ENCODE results near the gene CLEC4F.

CLEC4F gene

DNA sequence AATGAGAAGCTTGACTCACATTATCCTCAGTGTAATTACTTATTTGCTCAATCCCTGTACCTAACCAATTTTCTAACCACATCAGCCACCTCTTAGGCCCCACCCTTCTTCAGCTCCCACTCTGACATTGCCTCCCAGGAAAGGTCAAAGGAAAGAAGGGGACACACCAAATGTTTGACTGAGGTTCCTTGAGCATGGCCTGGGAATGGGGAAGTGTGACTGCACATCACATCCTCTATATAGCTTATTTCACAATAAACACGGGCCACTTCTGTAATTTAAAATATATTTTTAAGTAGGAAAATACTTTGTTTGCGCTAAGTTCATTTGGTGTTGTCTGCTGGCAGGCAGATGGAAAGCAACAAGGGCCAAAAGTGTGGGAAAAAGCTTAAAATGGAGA is 26.9 kb downstream of the CLEC4F start:
- DNase-seq (ENCODE audit: low spot score) = no peak
- no peak for TF ChIP-seq CTCF (IDR thresholded peaks at IDR 0.05; ENCODE audit: extremely low read depth, insufficient read depth, missing control alignments)
- in situ Hi-C loops (cut with MboI; ENCODE audit: low pct_unique_long_range_greater_than_20kb, low sequenced_read_pairs, unreplicated experiment) = no loop called here

GRCh38 chr2:70790136-70790828 is 30.1 kb downstream of the CLEC4F start, which contains the start of gene FIGLA:
Gene FIGLA, minus strand, starts transcription at chr2:70790643. Its CDS starts 5 bp downstream, at chr2:70790638.
- no peak for DNase-seq (ENCODE audit: low spot score)
- no peak for TF ChIP-seq CTCF (IDR thresholded peaks at IDR 0.05; ENCODE audit: extremely low read depth, insufficient read depth, missing control alignments)
- in situ Hi-C loops (cut with MboI; ENCODE audit: low pct_unique_long_range_greater_than_20kb, low sequenced_read_pairs, unreplicated experiment) = no loop called here

DNA sequence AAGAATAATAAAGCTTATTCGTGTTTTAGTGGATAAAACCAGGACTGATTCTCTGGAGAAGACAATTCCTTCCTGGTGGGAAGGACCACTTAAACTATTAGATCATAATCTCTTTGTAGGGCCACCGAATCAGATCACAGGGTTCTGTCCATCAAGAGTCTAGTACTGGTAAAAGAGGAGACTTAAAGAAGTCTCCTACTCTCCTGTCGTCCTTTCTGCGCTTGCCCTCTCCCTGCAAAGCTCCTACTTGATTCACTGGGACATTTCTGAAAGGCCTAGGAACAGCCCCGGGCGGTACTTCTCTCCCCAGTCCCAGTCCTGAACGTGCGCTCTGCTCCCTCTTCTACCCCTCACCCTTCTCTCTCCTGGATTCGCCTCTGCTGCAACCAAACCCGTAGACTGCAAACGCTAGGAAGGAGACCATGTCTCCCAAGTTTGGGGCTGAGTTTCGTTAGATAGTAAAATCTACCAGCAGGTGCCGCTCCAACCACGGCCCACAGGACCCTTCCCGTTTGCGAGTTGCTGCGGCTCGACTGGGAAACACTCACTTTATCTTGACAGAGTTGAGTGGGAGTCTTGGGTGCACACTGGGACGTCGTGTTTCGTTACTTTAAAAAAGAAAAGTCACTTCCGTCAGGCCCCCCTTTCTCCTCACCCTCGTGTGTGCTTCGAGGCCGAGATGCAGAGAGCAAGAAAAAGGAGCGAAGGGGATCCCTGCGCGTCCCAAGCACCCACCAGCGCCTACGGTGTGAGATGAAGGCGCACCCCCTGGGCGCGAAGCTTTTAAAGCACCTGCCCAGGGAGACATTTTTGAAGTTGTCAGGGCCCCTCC is 30.9 kb downstream of the CLEC4F start:
- in situ Hi-C loops (cut with MboI; ENCODE audit: low pct_unique_long_range_greater_than_20kb, low sequenced_read_pairs, unreplicated experiment) = no loop called here
- peak; percentile 59 for TF ChIP-seq CTCF (IDR thresholded peaks at IDR 0.05; ENCODE audit: extremely low read depth, insufficient read depth, missing control alignments)
- peak; percentile 75 for DNase-seq (ENCODE audit: low spot score)

DNA sequence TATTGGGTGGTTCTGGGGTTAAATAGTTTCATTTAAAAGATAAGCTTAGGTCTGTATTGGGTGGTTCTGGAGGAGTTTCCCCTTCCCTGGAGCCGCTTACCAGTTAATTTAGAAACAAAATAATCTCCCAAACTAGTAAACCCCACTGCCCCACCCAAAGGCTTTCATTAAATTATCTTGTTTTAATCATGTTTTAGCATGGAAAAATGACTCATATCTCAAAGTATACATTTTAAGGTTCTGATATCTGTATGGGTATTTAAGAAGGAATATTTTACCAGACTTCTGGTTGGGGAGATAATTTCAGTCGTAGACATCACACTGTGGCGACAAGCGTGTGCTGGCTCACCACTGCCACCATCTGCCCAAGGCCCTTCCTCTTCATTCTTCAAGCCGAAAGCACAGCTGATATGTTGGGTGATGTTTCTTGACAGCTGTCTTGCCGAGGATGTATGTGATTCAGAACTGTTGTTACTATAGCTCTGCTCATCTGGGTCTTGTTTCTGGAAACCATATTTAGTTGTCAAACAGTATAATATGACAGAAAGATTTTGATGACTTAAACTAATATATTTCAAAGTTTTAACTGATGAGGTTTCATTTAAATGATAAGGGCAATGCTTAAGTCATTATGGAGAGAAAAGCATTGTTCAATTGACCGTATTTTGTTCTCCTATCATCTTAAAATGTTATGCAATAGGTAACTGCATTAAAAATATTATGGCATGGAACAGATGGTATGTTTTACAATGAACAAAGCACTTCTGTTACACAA is 35.1 kb downstream of the CLEC4F start:
- in situ Hi-C loops (cut with MboI; ENCODE audit: low pct_unique_long_range_greater_than_20kb, low sequenced_read_pairs, unreplicated experiment) = no loop called here

GRCh38 chr2:70784320-70784719 is 36.1 kb downstream of the CLEC4F start:
- in situ Hi-C loops (cut with MboI; ENCODE audit: low pct_unique_long_range_greater_than_20kb, low sequenced_read_pairs, unreplicated experiment) = no loop called here
- DNase-seq (ENCODE audit: low spot score) = no peak
- no peak for TF ChIP-seq CTCF (IDR thresholded peaks at IDR 0.05; ENCODE audit: extremely low read depth, insufficient read depth, missing control alignments)

More for the DNA sequence above, 35.1 kb downstream of the CLEC4F start:
- DNase-seq (ENCODE audit: low spot score) = peak; percentile 58
- TF ChIP-seq CTCF (IDR thresholded peaks at IDR 0.05; ENCODE audit: extremely low read depth, insufficient read depth, missing control alignments) = peak; percentile 61

GRCh38 chr2:70779911-70780545 is 40.4 kb downstream of the CLEC4F start:
- in situ Hi-C loops (cut with MboI; ENCODE audit: low pct_unique_long_range_greater_than_20kb, low sequenced_read_pairs, unreplicated experiment) = no loop called here
- no peak for DNase-seq (ENCODE audit: low spot score)
- no peak for TF ChIP-seq CTCF (IDR thresholded peaks at IDR 0.05; ENCODE audit: extremely low read depth, insufficient read depth, missing control alignments)
